ENCODE results near the gene TTYH3. TPM values are rescaled to one million over a fixed set of nuclear protein-coding genes. Genes with fewer than 3 reads are reported as not detected.

TTYH3 gene
- total and polyA plus RNA-seq, 2 donors from 2014 or later: 22.5 to 55.0 TPM

DNA sequence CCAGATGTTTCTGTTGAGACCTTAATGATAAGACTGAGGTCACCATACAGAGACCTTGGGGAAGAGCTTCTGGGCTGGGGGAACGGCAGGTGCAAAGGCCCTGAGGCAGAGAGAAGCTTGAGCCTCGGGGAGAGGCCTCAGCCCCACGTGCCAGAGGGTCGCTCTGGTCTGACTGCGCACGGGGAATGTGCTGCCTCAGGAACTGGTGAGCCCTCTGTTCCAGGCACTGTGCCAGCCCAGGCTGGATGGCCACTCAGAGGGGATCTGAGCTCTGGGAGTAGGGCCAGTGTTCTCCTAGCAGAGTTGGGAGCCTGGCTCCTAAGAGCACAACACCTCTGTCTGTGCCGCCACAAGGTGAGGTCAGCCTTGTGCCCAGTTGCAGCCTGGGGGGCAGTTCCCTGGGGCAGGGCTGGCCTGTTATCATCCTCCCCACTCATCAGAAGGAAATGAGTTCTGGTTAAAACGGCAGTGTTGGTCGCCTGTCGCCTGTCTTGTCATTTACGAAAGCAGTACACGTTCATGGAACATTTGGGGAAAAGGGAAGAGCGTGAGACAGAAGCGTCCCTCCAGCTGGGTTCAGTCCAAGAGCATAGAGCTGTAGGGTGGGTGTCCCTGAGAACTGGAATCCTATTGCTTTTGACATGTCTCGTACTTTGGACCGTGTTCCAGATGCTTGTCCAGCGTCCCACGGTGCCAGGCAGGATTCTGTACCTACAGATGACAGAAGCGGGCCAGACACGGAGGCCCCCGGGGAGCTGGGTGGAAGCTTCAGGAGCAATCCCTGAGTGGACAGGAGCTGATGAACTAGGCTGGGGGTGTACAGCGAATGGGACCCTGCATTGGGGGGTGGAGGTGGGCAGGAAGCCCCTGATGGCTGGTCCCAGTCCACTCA is 4.3 kb downstream of the TTYH3 start:
- Histone ChIP-seq H3K36me3 (ENCODE audit: control insufficient read depth in 2 of 3, insufficient read depth in 3 of 3, low read length in 3 of 3) (no peaks in the 10 kb centered on the region), H3K27me3 (ENCODE audit: control insufficient read depth, insufficient read depth, low read length) (no peaks in the 10 kb centered on the region), H3K27ac (ENCODE audit: low read depth in 2 of 2, low read length in 2 of 2) (peak overlapping the region; percentile 77 to 82), H3K4me3 (ENCODE audit: low read length in 3 of 3) (peak overlapping the region in 2 of 3 donors; percentile 4 to 37), H3K9ac (ENCODE audit: low read length in 3 of 3) (peak overlapping the region in 1 of 3 donors; percentile 55), H3K4me1 (ENCODE audit: control insufficient read depth in 2 of 3, insufficient read depth in 2 of 3, low read depth in 1 of 3, low read length in 3 of 3) (peaks cover 0 to 67% (median 31%) of the 10 kb centered on the region in 3 donors), H3K9me3 (ENCODE audit: control insufficient read depth in 2 of 3, insufficient read depth in 1 of 3, low read length in 3 of 3) (no peaks in the 10 kb centered on the region)
- intact Hi-C loops (cut with DNase I): no loop called here
- DNase-seq (peak in 1 of 5 donors; percentile 75), FAIRE-seq (no peak)
- no peak for TF ChIP-seq CTCF (IDR thresholded peaks at IDR 0.05; ENCODE audit: borderline replicate concordance, extremely low read depth, insufficient read depth)

DNA sequence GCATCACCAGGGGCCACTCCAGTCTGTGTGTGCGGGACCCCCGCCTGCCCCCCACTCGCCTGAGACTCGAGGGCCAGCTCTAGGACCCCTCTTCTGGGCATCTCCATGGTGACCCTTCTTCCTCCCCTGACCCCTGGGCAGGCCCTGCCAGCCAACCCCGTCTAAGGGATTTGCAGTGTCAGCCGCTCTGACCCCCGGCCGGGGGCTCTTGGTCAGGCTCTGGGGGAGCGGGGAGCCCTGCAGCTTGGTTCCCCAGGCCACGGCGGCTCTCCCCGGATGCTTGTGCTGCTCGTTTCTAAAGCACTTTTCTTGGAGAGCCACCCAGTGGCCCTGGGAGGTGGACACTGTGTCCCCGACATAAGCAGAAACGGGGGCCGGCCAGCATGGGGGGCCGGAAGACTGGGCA is 5.3 kb downstream of the TTYH3 start:
- DNase-seq: peak in 1 of 5 donors; percentile 85
- peaks cover 0 to 71% (median 32%) of the 10 kb centered on the region in 3 donors for H3K4me1 ChIP-seq (ENCODE audit: control insufficient read depth in 2 of 3, insufficient read depth in 2 of 3, low read depth in 1 of 3, low read length in 3 of 3)
- FAIRE-seq: no peak

DNA sequence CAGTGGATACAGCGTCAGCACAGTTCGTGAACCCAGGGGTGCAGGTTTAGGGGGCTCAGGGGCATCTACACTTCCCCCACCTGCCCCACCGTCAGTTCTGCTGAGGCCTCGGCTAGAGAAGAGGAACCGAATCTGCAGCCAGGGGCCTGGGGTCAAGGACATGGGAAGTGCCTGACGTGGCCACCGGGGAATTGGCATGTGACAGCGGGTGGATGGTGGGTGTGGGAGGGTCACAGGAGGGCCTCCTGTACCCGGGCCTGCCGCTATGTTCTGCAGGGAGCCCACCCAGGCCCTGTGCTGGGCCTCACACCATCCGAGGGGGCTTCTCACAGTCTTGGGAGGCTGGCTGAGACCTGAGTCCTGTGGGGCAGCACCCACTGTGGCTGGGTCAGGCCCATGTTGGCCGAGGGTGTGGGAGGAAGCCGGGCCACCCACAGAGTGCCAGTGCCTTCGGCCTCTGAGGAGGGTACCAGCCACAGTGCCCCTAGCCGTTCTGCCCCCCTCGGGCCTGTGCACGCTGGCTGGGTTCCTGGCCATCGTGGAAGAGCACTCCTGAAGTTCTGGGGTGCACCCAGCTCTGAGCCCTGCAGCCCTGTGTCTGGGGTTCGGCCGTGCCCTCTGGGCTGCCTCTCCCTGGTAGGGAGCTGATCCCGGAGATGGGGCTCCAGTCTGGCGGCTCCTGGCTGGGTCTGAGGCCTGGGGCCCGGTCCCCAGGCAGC is 5.9 kb downstream of the TTYH3 start:
- no peak for DNase-seq

More for the DNA sequence above, 5.3 kb downstream of the TTYH3 start:
- no peaks in the 10 kb centered on the region for H3K36me3 ChIP-seq (ENCODE audit: control insufficient read depth in 2 of 3, insufficient read depth in 3 of 3, low read length in 3 of 3)
- H3K4me3 ChIP-seq (ENCODE audit: low read length in 3 of 3): no peak overlapping the region
- H3K27me3 ChIP-seq (ENCODE audit: control insufficient read depth, insufficient read depth, low read length): no peaks in the 10 kb centered on the region
- intact Hi-C loops (cut with DNase I): no loop called here
- peak overlapping the region in 1 of 3 donors; percentile 55 for H3K9ac ChIP-seq (ENCODE audit: low read length in 3 of 3)
- no peaks in the 10 kb centered on the region for H3K9me3 ChIP-seq (ENCODE audit: control insufficient read depth in 2 of 3, insufficient read depth in 1 of 3, low read length in 3 of 3)
- peak overlapping the region; percentile 77 to 82 for H3K27ac ChIP-seq (ENCODE audit: low read depth in 2 of 2, low read length in 2 of 2)
- no peak for TF ChIP-seq CTCF (IDR thresholded peaks at IDR 0.05; ENCODE audit: borderline replicate concordance, extremely low read depth, insufficient read depth)

More for the DNA sequence above, 5.9 kb downstream of the TTYH3 start:
- Histone ChIP-seq H3K9me3 (ENCODE audit: control insufficient read depth in 2 of 3, insufficient read depth in 1 of 3, low read length in 3 of 3) (no peaks in the 10 kb centered on the region), H3K4me3 (ENCODE audit: low read length in 3 of 3) (no peak overlapping the region), H3K27me3 (ENCODE audit: control insufficient read depth, insufficient read depth, low read length) (no peaks in the 10 kb centered on the region), H3K4me1 (ENCODE audit: control insufficient read depth in 2 of 3, insufficient read depth in 2 of 3, low read depth in 1 of 3, low read length in 3 of 3) (peaks cover 0 to 66% (median 33%) of the 10 kb centered on the region in 3 donors), H3K36me3 (ENCODE audit: control insufficient read depth in 2 of 3, insufficient read depth in 3 of 3, low read length in 3 of 3) (no peaks in the 10 kb centered on the region), H3K9ac (ENCODE audit: low read length in 3 of 3) (peak overlapping the region in 1 of 3 donors; percentile 22), H3K27ac (ENCODE audit: low read depth in 2 of 2, low read length in 2 of 2) (peak overlapping the region; percentile 77 to 82)
- FAIRE-seq: no peak
- TF ChIP-seq CTCF (IDR thresholded peaks at IDR 0.05; ENCODE audit: borderline replicate concordance, extremely low read depth, insufficient read depth): no peak
- intact Hi-C loops (cut with DNase I): no loop called here

All from kidney (tissue), 14 donors.